GM12878 (cell line): ENCODE data around the gene ANKRD36B. TPM values are rescaled to one million over a fixed set of nuclear protein-coding genes. Genes with fewer than 3 reads are reported as not detected.
"Not testable (repeated sequence)": the region's sequence is repeated elsewhere in the genome, so short reads cannot be mapped to it uniquely, and the experiment has no call there.

Experiments
- ATAC-seq: fragments of 200-7000 bp; cut with Tn5 transposase; 3 replicates; pipeline ENCODE4 v1.9.1; 2020; ENCODE audit warnings: mild to moderate bottlenecking, moderate library complexity
- BruUV-seq: library from RNA; stranded (reverse); fragments of 400-500 nt; replicated peaks from 2 replicates; lab custom pipeline; 2021; lab: Mats Ljungman, UMichigan
- CTCF ChIA-PET: fragments of 300-600 bp; sonication (Branson Sonifier 250); formaldehyde crosslinking; extraction: SDS; loops from one replicate; lab custom pipeline; 2021; ENCODE audit warnings: inconsistent platforms; lab: Yijun Ruan, JAX
- POLR2A ChIA-PET: fragments of 350-600 bp; formaldehyde crosslinking; extraction: SDS; loops from one replicate; lab custom pipeline; 2021; ENCODE audit warnings: inconsistent platforms; lab: Charles Lee
- RAD21 ChIA-PET: fragments of 300-600 bp; sonication (Branson Sonifier 250); formaldehyde crosslinking; loops from one replicate; lab custom pipeline; 2023; ENCODE audit warnings: antibody characterized with exemption; ENCODE audit not compliant: unreplicated experiment; lab: Charles Lee
- SMC1A ChIA-PET: fragments of 300-600 bp; sonication (Branson Sonifier 250); formaldehyde crosslinking; loops from one replicate; lab custom pipeline; 2023; ENCODE audit not compliant: unreplicated experiment, uncharacterized antibody; lab: Charles Lee
- DNase-seq: peaks from one replicate; pipeline ENCODE4 v3.0.0-alpha.2; 2011; ENCODE audit warnings: low read depth, low spot score
- FAIRE-seq: peaks from 3 replicates; lab custom pipeline; 2011; peaks lifted over from hg19 to GRCh38; lab: Jason Lieb, UNC
- H2AFZ ChIP-seq: 2 replicates; pipeline ENCODE4 v1.6.0; 2011; ENCODE audit warnings: low read depth, low read length, control low read depth; ENCODE audit not compliant: control insufficient read depth
- H3K27ac ChIP-seq: 2 replicates; pipeline ENCODE4 v1.5.1; 2011; ENCODE audit warnings: control low read depth; ENCODE audit not compliant: control insufficient read depth, insufficient read depth
- H3K27me3 ChIP-seq, 2 experiments: replicated peaks in 1 of 2; 2 replicates each; pipeline versions ENCODE4 v1.6.0 to v1.6.1; 2011; ENCODE audit warnings: low read length in 1 of 2; ENCODE audit not compliant: control insufficient read depth in 2 of 2, insufficient read depth in 2 of 2
- H3K36me3 ChIP-seq, 2 experiments: 2 replicates each; pipeline ENCODE4 v1.5.1; 2011; ENCODE audit warnings: low read length in 1 of 2; ENCODE audit not compliant: control insufficient read depth in 2 of 2, insufficient read depth in 2 of 2
- H3K4me1 ChIP-seq: 2 replicates; pipeline ENCODE4 v1.6.1; 2011; ENCODE audit warnings: mild to moderate bottlenecking, low read length, moderate library complexity, mixed read lengths; ENCODE audit not compliant: control insufficient read depth, insufficient read depth
- H3K4me2 ChIP-seq: 2 replicates; pipeline ENCODE4 v1.6.0; 2011; ENCODE audit warnings: control low read depth; ENCODE audit not compliant: control insufficient read depth, insufficient read depth
- H3K4me3 ChIP-seq: fragments of 200-600 bp; sonication (generic); 2 replicates; pipeline ENCODE4 v1.5.1; 2016
- H3K79me2 ChIP-seq: 2 replicates; pipeline ENCODE4 v1.6.0; 2011; ENCODE audit warnings: low read length; ENCODE audit not compliant: control insufficient read depth, insufficient read depth
- H3K9ac ChIP-seq: 2 replicates; pipeline ENCODE4 v1.8.0; 2011; ENCODE audit warnings: low read length, control low read depth, mixed read lengths; ENCODE audit not compliant: control insufficient read depth, insufficient read depth
- H3K9me3 ChIP-seq: replicated peaks from 3 replicates; pipeline ENCODE4 v1.5.1; 2011; ENCODE audit warnings: mild to moderate bottlenecking, low read length; ENCODE audit not compliant: control insufficient read depth, insufficient read depth
- H4K20me1 ChIP-seq: 2 replicates; pipeline ENCODE4 v1.6.0; 2011; ENCODE audit not compliant: control insufficient read depth, insufficient read depth
- NFYB ChIP-seq: IDR thresholded peaks from 2 replicates; pipeline ENCODE4 v1.6.1; 2011; ENCODE audit warnings: low read depth, mild to moderate bottlenecking, low read length, improper control_type of control experiment, moderate library complexity; ENCODE audit not compliant: insufficient read depth
- WGBS: methylation state at CpG from one replicate; pipeline ENCODE4 v1.1.6; 2016; ENCODE audit warnings: low lambda C conversion rate; ENCODE audit not compliant: insufficient replicate concordance, insufficient coverage; ENCODE audit errors: missing lambda C conversion rate; 5-methylcytosine and 5-hydroxymethylcytosine counted together
- in situ Hi-C: fragments of 300-500 bp; cut with MboI; formaldehyde crosslinking; loops from 9 replicates; pipeline ENCODE4 v1.14.3; 2018; ENCODE audit warnings: mixed read lengths
- intact Hi-C: fragments of 100-400 bp; cut with micrococcal nuclease; formaldehyde crosslinking; loops from one replicate; pipeline ENCODE4 v1.14.2; 2022; ENCODE audit not compliant: unreplicated experiment
- polyA plus RNA-seq, 11 experiments: library from polyadenylated mRNA; depleted of rRNA in 4 of 11; unstranded in 6 of 11; stranded (reverse) in 5 of 11; fragments of >200 nt; fragmentation: Nextera tagmentation in 4 of 11; fragmentation: Illumina TruSeq in 1 of 11; extraction: Ambion mirVana in 4 of 11; extraction: Trizol in 1 of 11; gene quantifications; 1 replicate in 1 of 11; 2 replicates in 10 of 11; pipeline versions ENCODE4 v1.2.1 to v1.2.3, GENCODE V29; 2011 to 2016; ENCODE audit warnings: inconsistent platforms in 2 of 11, missing spikeins in 2 of 11, low read depth in 1 of 11
- total RNA-seq, 4 experiments: library from RNA; depleted of rRNA in 3 of 4; stranded (reverse); fragments of >200 nt in 3 of 4; fragmentation: Illumina TruSeq in 1 of 4; extraction: Trizol in 1 of 4; gene quantifications; 2 replicates each; pipeline versions ENCODE4 v1.2.1 to v1.2.3, GENCODE V29; 2013 to 2021

The ANKRD36B gene
- total and polyA plus RNA-seq, 10 of the 15 experiments (the other 5 are each of a cell fraction or from before 2014, with no cell fraction given) = 6.5 to 21.4 (median 14.2) TPM

DNA sequence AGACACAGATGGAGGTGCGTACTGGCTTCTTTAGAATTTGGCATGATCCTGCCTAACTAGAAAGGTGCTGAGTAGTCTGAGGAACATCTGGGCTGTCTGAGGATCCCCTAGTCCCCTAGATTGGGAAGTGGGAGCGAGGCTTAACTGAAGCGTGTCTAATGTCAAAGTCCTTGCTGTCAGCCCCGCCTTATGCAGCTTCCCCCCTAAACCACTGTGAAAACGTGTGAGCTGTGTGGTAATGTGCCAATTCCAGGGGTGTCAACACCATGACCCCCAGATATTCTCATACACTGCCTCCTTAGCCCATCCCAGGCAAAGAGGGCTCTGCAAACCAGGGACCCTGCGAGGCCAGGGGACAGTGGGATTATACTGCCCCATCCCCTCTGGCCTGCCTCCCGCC is 22.2 kb upstream of the ANKRD36B start:
- intact Hi-C loops, H3K9ac ChIP-seq, CTCF ChIA-PET, H3K4me2 ChIP-seq, SMC1A ChIA-PET, H4K20me1 ChIP-seq, POLR2A ChIA-PET, H3K4me1 ChIP-seq, DNase-seq, RAD21 ChIA-PET, in situ Hi-C loops, H3K27me3 ChIP-seq, H3K79me2 ChIP-seq, H3K27ac ChIP-seq, H3K9me3 ChIP-seq, ATAC-seq, H2AFZ ChIP-seq, H3K36me3 ChIP-seq, FAIRE-seq, H3K4me3 ChIP-seq, BruUV-seq: not testable (repeated sequence)
- no CpG with 5 or more reads among the region's 7 CpGs for WGBS

DNA sequence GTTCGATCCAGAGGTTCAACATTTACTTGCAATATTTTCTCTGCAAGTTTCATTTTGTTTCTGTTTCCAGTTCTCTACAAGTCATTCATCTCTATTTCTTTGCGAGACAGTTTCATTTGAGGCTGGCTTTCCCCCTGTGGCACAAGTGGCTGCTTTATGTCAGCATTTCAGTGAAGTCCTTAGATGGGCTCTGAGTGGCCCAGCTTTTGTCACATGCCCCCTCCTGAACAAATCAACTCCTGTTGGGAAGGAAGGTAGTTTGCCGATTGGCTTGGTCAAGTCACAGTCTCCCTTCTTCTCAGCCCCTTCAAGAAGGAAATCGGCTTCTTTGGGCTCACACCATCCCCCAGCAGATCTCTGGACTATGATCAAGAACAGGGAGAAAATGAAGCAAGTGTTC is 19.1 kb upstream of the ANKRD36B start:
- FAIRE-seq, DNase-seq, H2AFZ ChIP-seq, H3K27ac ChIP-seq, RAD21 ChIA-PET, CTCF ChIA-PET, H3K27me3 ChIP-seq, H3K36me3 ChIP-seq, BruUV-seq, H3K79me2 ChIP-seq, H4K20me1 ChIP-seq, in situ Hi-C loops, SMC1A ChIA-PET, H3K4me1 ChIP-seq, H3K9ac ChIP-seq, H3K9me3 ChIP-seq, intact Hi-C loops, H3K4me3 ChIP-seq, POLR2A ChIA-PET, H3K4me2 ChIP-seq: not testable (repeated sequence)
- WGBS = 20% methylated on average over 3 of the region's 4 CpGs
- peak; percentile 33; the same call in 1 of the 2 replicates for TF ChIP-seq NFYB
- ATAC-seq = peak; percentile 86

DNA sequence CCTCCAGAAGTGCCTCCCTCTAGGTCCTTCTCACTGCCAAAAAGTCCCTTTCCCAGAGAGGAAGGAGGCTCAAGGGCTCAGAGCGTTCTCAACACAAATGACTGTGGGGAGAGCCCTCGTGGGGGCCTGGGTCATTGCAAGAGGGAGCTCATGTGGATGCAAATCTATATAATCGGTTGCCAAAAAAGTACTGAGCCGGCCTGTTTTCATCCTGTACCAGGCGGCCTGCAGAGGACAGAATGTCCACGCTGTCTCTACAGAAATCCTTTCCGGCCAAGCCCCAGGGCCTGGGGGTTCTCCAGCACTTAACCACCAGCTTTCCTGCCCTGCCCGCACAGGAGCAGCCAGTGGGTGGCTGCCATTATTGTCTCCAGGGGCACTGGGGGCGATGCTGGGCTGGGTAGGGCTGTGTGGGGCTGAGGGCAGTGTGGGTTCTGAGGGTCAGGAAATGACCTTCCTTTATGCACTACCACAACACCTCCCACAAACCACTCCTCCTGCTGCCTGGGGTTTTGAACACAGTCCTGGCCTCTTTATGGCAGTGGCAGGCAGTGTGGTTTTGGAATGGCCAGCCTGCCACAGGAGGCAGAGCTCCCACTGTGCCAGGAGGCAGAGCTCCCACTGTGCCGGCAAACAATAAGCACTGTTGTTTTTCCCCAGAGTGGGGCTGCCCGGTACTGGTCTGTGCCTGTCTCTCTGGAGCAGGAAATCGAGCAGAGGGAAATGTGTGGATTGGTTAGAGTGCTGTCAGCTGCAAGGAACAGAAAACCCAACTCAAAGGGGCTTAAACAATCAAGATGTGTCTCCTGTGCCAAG is 16.1 kb upstream of the ANKRD36B start:
- intact Hi-C loops, FAIRE-seq, H2AFZ ChIP-seq, H3K27ac ChIP-seq, H4K20me1 ChIP-seq, POLR2A ChIA-PET, H3K79me2 ChIP-seq, H3K9me3 ChIP-seq, BruUV-seq, H3K9ac ChIP-seq, H3K27me3 ChIP-seq, H3K4me3 ChIP-seq, CTCF ChIA-PET, SMC1A ChIA-PET, H3K36me3 ChIP-seq, RAD21 ChIA-PET, H3K4me1 ChIP-seq, DNase-seq, H3K4me2 ChIP-seq, in situ Hi-C loops, ATAC-seq: not testable (repeated sequence)
- WGBS = 0% methylated on average over 3 of the region's 12 CpGs

DNA sequence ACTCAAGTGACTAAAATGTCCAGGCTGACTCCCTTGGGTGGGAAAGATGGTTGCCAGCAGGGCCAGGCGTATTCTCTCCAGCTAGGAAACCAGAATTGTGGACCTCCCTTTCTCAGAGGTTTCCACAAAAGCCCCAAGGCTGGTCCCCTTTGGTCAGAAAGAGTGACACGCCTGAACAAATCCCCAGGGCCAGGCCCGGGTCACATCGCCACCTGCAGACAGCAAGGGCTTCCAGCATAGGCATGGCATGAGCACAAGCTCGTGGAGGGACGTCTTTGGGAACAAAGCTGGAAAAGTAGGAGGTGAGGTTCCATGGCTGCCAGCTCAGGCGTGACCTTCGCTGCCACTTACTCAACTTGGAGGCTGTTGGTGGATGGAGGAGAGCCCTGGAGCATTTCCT is 15.4 kb upstream of the ANKRD36B start:
- H3K27ac ChIP-seq, RAD21 ChIA-PET, FAIRE-seq, H3K4me3 ChIP-seq, H3K4me2 ChIP-seq, H2AFZ ChIP-seq, in situ Hi-C loops, intact Hi-C loops, BruUV-seq, CTCF ChIA-PET, POLR2A ChIA-PET, H4K20me1 ChIP-seq, DNase-seq, H3K9ac ChIP-seq, H3K36me3 ChIP-seq, H3K27me3 ChIP-seq, H3K4me1 ChIP-seq, H3K9me3 ChIP-seq, SMC1A ChIA-PET, H3K79me2 ChIP-seq: not testable (repeated sequence)
- ATAC-seq = peak; percentile 75
- no CpG with 5 or more reads among the region's 8 CpGs for WGBS
